Measurements from ENCODE around the gene PFKP. TPM values are rescaled to one million over a fixed set of nuclear protein-coding genes. Genes with fewer than 3 reads are reported as not detected.

PFKP gene
- total RNA-seq, 1 experiment from 2014 or later = 232 TPM

- Histone ChIP-seq H3K36me3 (ENCODE audit: control insufficient read depth, insufficient read depth, low read length) (peaks cover 4% of the 10 kb centered on the region; the same call in 1 of the 2 replicates), H3K27ac (ENCODE audit: low read length) (no peak overlapping the region), H3K27me3 (ENCODE audit: control insufficient read depth, insufficient read depth, low read length) (no peaks in the 10 kb centered on the region), H3K9me3 (ENCODE audit: control insufficient read depth, insufficient read depth, low read depth, low read length) (no peaks in the 10 kb centered on the region), H3K4me1 (ENCODE audit: control insufficient read depth, insufficient read depth, low read length) (no peaks in the 10 kb centered on the region), H3K4me3 (ENCODE audit: low read depth in 2 of 2, low read length in 2 of 2) (no peak overlapping the region)
- DNase-seq (ENCODE audit: low read depth, low spot score) = no peak
- in situ Hi-C loops (cut with HindIII; ENCODE audit: low pct_unique_long_range_greater_than_20kb, low sequenced_read_pairs) = no loop called here
- no TSS peak for BruUV-seq (replicated peaks)
- TF ChIP-seq POLR2AphosphoS5 (IDR thresholded peaks at IDR 0.05; ENCODE audit: low read depth, low read length) (no peak), TCF7L2 (IDR thresholded peaks at IDR 0.05; ENCODE audit: low read depth, low read length) (no peak), CTCF (IDR thresholded peaks at IDR 0.05) (no peak), SIN3A (IDR thresholded peaks at IDR 0.05; ENCODE audit: borderline replicate concordance, insufficient read depth, low read depth, low read length) (no peak)
- CTCF ChIA-PET = no interaction called here
- intact Hi-C loops (cut with micrococcal nuclease; ENCODE audit: unreplicated experiment) = no loop called here
- ATAC-seq = no peak
- POLR2A ChIA-PET = no interaction called here
Observed at GRCh38 chr10:3110782-3111620, 43.7 kb downstream of the PFKP start.

- in situ Hi-C loops (cut with HindIII; ENCODE audit: low pct_unique_long_range_greater_than_20kb, low sequenced_read_pairs) = no loop called here
- no peak for DNase-seq (ENCODE audit: low read depth, low spot score)
- BruUV-seq (replicated peaks) = no TSS peak
- ATAC-seq = no peak
- POLR2A ChIA-PET = no interaction called here
- Histone ChIP-seq H3K4me3 (ENCODE audit: low read depth in 2 of 2, low read length in 2 of 2) (no peak overlapping the region), H3K36me3 (ENCODE audit: control insufficient read depth, insufficient read depth, low read length) (peaks cover 7% of the 10 kb centered on the region), H3K4me1 (ENCODE audit: control insufficient read depth, insufficient read depth, low read length) (no peaks in the 10 kb centered on the region), H3K27ac (ENCODE audit: low read length) (no peak overlapping the region), H3K27me3 (ENCODE audit: control insufficient read depth, insufficient read depth, low read length) (no peaks in the 10 kb centered on the region), H3K9me3 (ENCODE audit: control insufficient read depth, insufficient read depth, low read depth, low read length) (no peaks in the 10 kb centered on the region)
- intact Hi-C loops (cut with micrococcal nuclease; ENCODE audit: unreplicated experiment) = no loop called here
- TF ChIP-seq REST (IDR thresholded peaks at IDR 0.05; ENCODE audit: insufficient read depth in 1 of 2, low read depth in 2 of 2, low read length in 1 of 2) (no peak), CTCF (IDR thresholded peaks at IDR 0.05) (no peak), SIN3A (IDR thresholded peaks at IDR 0.05; ENCODE audit: borderline replicate concordance, insufficient read depth, low read depth, low read length) (no peak), TCF7L2 (IDR thresholded peaks at IDR 0.05; ENCODE audit: low read depth, low read length) (no peak), POLR2AphosphoS5 (IDR thresholded peaks at IDR 0.05; ENCODE audit: low read depth, low read length) (no peak)
- CTCF ChIA-PET = no interaction called here
Observed at GRCh38 chr10:3111621-3112163, 44.3 kb downstream of the PFKP start.
